OCI-LY7 (cell line): Measurements from ENCODE around the gene TAF1B.

Experiments used
- EZH2phosphoT487 ChIP-seq: fragments of 200-600 bp; sonication (generic); IDR thresholded peaks from 2 replicates; pipeline ENCODE4 v1.6.1; 2018; ENCODE audit warnings: low read depth, borderline replicate concordance, mild to moderate bottlenecking, mixed run types, antibody characterized with exemption, low read length, moderate library complexity, mixed read lengths
- TF ChIP-seq, protein P1 (sequence below): fragments of 200-600 bp; sonication (generic); conservative IDR thresholded peaks from 2 replicates; pipeline ENCODE4 v1.5.1; 2014; ENCODE audit warnings: mild to moderate bottlenecking, antibody characterized with exemption, low read length, moderate library complexity, mixed read lengths

DNA sequence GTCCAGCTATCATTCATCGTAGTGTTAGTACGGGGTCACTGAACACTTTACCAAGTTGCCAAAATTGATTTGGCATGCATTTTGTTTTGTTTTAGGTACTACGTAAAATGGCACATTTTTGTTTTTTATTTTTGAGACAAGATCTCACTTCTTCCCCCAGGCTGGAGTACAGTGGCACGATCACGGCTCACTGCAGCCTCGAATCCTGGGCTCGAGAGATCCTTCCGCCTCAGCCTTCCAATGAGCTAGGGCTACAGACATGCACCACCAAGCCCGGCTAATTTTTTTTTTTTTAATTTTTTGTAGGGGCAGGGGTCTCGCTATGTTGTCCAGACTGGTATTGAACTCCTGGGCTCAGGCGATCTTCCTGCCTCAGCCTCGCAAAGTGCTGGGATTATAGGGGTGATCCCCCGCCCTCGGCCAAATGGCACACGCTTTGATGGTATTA lies 786 bp downstream of the TAF1B start:
- TF ChIP-seq, protein P1, sequence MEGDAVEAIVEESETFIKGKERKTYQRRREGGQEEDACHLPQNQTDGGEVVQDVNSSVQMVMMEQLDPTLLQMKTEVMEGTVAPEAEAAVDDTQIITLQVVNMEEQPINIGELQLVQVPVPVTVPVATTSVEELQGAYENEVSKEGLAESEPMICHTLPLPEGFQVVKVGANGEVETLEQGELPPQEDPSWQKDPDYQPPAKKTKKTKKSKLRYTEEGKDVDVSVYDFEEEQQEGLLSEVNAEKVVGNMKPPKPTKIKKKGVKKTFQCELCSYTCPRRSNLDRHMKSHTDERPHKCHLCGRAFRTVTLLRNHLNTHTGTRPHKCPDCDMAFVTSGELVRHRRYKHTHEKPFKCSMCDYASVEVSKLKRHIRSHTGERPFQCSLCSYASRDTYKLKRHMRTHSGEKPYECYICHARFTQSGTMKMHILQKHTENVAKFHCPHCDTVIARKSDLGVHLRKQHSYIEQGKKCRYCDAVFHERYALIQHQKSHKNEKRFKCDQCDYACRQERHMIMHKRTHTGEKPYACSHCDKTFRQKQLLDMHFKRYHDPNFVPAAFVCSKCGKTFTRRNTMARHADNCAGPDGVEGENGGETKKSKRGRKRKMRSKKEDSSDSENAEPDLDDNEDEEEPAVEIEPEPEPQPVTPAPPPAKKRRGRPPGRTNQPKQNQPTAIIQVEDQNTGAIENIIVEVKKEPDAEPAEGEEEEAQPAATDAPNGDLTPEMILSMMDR = no peak
- TF ChIP-seq EZH2phosphoT487 = no peak
